Measurements from ENCODE around the gene MLF2. TPM values are rescaled to one million over a fixed set of nuclear protein-coding genes. Genes with fewer than 3 reads are reported as not detected.

Gene MLF2
- total RNA-seq, 2 donors from 2014 or later, result 199 to 212 TPM

DNA sequence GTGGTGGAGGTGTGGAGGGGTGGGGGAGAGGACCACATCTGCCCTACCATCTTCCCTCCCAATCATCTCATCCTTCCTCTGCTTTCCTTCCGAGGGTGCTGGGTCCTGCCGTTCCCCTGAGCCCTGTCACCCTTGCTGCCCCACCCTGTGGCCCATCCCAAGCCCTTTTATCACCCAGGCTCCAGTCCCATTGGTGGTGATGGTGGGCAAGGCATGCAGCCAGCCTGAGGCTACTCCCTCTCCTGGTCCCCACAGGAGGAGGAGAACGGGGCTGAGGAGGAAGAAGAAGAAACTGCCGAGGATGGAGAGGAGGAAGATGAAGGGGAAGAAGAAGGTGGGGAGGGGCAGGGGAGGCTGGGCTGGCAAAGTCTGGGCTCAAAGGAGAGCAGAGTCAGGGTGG, 16.7 kb upstream of the MLF2 start:
- intact Hi-C loops (cut with DNase I), result no loop called here
- TF ChIP-seq, protein P1, sequence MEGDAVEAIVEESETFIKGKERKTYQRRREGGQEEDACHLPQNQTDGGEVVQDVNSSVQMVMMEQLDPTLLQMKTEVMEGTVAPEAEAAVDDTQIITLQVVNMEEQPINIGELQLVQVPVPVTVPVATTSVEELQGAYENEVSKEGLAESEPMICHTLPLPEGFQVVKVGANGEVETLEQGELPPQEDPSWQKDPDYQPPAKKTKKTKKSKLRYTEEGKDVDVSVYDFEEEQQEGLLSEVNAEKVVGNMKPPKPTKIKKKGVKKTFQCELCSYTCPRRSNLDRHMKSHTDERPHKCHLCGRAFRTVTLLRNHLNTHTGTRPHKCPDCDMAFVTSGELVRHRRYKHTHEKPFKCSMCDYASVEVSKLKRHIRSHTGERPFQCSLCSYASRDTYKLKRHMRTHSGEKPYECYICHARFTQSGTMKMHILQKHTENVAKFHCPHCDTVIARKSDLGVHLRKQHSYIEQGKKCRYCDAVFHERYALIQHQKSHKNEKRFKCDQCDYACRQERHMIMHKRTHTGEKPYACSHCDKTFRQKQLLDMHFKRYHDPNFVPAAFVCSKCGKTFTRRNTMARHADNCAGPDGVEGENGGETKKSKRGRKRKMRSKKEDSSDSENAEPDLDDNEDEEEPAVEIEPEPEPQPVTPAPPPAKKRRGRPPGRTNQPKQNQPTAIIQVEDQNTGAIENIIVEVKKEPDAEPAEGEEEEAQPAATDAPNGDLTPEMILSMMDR (IDR thresholded peaks at IDR 0.05), result no peak
- H3K36me3 ChIP-seq, result no peaks in the 10 kb centered on the region
- H3K4me3 ChIP-seq, result no peak overlapping the region
- no peaks in the 10 kb centered on the region for H3K9me3 ChIP-seq
- H3K4me1 ChIP-seq, result peaks cover 14% of the 10 kb centered on the region
- H3K27ac ChIP-seq, result no peak overlapping the region
- no peak overlapping the region for H3K9ac ChIP-seq (ENCODE audit: low read depth in 2 of 2, low read length in 2 of 2)
- no peak for DNase-seq
- H3K27me3 ChIP-seq, result peaks cover 9% of the 10 kb centered on the region

DNA sequence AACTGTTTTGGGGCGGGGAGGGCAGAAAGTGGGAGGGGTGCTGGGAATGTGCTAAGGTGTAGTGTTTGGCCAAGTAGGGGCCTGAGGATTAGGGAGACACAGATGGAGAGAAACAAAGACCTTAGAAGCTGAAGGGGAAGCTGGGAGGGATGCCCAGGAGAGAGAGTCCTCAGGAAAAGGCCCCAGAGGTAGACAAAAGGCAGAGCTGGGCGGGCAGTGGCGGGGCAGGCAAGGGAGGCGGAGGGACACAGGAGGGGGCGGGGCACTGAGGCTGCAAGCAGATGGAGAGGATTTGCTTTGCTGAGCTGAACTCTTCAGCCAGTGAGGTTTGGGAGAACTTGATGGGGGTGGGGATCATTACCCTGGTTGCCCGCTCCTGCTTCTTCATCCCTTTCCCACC, 16.0 kb upstream of the MLF2 start:
- H3K27me3 ChIP-seq, result peaks cover 9% of the 10 kb centered on the region
- TF ChIP-seq, protein P1 (IDR thresholded peaks at IDR 0.05), result no peak
- peak; percentile 70 for DNase-seq
- no peak overlapping the region for H3K27ac ChIP-seq
- peak overlapping the region in 1 of 2 donors; percentile 79 for H3K9ac ChIP-seq (ENCODE audit: low read depth in 2 of 2, low read length in 2 of 2)
- no peak overlapping the region for H3K4me3 ChIP-seq
- intact Hi-C loops (cut with DNase I), result no loop called here
- H3K4me1 ChIP-seq, result peaks cover 15% of the 10 kb centered on the region
- no peaks in the 10 kb centered on the region for H3K9me3 ChIP-seq
- no peaks in the 10 kb centered on the region for H3K36me3 ChIP-seq

DNA sequence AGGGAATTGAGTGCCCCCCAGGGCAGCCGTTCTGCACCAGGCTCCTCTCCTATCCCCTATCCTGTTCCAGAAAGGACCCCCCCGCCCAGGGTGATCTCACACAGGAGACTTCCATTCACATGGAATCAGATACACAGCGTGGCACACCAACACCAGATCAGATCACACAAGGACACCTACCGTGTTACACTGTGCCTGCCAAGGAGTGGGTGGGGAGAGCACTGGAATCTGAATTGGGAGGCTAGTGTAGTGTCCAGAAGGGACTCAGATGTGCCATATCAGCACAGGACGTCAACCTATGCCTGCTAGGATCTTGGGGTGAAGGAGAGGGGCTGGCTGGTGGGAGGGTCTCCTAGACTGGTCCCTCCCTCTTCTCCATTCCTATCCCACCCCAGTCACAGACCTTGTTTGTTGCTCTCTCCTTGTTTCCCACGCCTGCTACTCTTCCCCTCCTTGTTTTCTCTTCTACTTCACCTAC, 15.5 kb upstream of the MLF2 start:
- DNase-seq, result peak; percentile 38
- TF ChIP-seq, protein P1 (IDR thresholded peaks at IDR 0.05), result no peak
- H3K36me3 ChIP-seq, result no peaks in the 10 kb centered on the region
- peak overlapping the region; percentile 60 for H3K4me3 ChIP-seq
- peaks cover 5% of the 10 kb centered on the region for H3K27me3 ChIP-seq
- intact Hi-C loops (cut with DNase I), result no loop called here
- peak overlapping the region; percentile 83 for H3K27ac ChIP-seq
- peak overlapping the region in 1 of 2 donors; percentile 79 for H3K9ac ChIP-seq (ENCODE audit: low read depth in 2 of 2, low read length in 2 of 2)
- H3K9me3 ChIP-seq, result no peaks in the 10 kb centered on the region
- H3K4me1 ChIP-seq, result peaks cover 15% of the 10 kb centered on the region

DNA sequence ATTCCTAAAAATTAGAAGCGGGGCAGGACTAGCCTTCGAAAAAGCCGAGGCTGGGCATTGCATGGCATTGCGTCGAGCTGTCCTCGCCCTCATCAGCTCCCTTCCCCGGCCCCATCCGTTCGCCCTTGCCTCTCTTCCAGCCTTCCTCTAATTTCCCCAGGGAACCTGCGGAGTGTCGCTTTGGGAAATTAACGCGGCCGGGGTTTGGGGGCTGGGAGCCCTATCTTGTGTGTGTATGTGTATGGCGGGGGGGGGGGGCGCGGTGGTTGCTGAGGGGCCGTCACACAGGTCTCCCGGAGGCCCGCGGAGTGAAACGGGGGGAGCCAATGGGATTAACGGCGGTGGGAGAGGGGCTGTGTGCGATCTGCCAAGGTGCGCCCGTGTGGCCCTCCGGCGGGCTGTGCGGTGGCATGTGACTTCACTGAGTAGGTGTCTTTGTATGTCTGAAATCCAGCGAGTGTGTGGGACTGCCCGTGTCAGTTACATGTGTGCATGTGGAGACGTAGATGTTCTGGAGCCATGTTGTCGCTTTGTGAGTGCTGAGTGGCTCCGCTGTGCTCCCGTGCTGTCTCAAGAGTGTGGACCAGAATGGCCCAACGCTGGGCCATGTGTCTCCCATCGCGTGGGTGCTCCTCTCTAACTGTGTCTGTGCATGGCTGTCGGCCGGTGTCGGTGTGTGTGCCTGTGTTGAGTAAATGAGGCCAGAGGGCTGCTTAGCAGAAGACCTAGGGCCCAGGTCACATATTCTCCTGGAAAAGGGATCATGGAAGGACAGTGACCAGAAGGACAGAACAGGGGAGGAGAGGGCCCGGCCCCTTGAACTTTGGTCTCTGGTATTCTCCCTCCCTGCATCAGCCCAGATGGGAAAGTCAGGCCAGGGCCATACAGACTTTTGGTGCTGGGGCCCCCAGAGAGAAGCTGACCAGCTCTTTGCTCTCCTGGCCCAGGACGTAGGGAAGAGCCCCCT, 14.7 kb upstream of the MLF2 start:
- DNase-seq, result peak; percentile 36
- Histone ChIP-seq H3K27ac (peak overlapping the region; percentile 83), H3K4me3 (peak overlapping the region; percentile 60), H3K9ac (ENCODE audit: low read depth in 2 of 2, low read length in 2 of 2) (peak overlapping the region; percentile 79 to 82), H3K9me3 (no peaks in the 10 kb centered on the region), H3K4me1 (peaks cover 15% of the 10 kb centered on the region), H3K27me3 (no peaks in the 10 kb centered on the region), H3K36me3 (no peaks in the 10 kb centered on the region)
- intact Hi-C loops (cut with DNase I), result no loop called here
- TF ChIP-seq, protein P1 (IDR thresholded peaks at IDR 0.05), result no peak

DNA sequence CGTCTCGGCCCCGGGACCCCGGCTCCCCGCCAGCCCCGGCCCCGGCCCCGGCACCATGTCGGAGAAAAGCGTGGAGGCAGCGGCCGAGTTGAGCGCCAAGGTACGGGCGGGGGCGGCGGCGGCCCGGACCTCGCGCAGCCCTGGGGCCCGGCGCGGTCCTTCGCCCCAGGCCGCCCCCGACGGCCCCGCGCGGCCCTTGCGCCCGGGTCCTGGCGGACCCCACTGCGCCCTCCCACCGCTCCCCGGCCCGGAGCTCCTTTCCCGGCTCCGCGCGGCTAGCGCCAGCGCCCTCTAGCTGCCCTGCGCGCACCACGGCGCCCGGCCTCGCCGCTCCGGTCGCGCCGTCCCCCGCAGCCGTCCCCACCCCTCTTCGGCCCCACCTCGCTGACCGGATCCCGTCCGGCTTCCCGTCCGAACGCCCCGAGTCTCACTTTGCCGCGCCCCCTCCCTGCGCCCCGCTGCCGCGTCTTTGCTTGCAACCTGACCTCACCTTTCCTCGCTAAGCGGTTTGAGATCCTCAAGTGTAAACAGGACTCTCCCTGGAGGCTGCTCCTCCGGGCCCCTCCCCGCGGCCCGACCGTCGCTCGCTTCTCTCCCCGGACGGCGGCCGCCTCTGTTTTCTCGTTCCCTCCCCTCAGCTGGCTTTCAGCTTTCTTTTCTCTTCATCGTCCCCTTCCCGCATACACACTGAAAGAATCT, 13.9 kb upstream of the MLF2 start:
- H3K4me1 ChIP-seq, result peaks cover 15% of the 10 kb centered on the region
- intact Hi-C loops (cut with DNase I), result no loop called here
- peak overlapping the region; percentile 60 for H3K4me3 ChIP-seq
- DNase-seq, result peak; percentile 85
- H3K9me3 ChIP-seq, result no peaks in the 10 kb centered on the region
- H3K9ac ChIP-seq (ENCODE audit: low read depth in 2 of 2, low read length in 2 of 2), result peak overlapping the region; percentile 79 to 82
- no peaks in the 10 kb centered on the region for H3K36me3 ChIP-seq
- TF ChIP-seq, protein P1 (IDR thresholded peaks at IDR 0.05), result peak; percentile 42
- peak overlapping the region; percentile 83 for H3K27ac ChIP-seq
- H3K27me3 ChIP-seq, result no peaks in the 10 kb centered on the region

All from colonic mucosa (tissue), 4 donors.